ENCODE results near the gene YWHAG.
"Not testable (repeated sequence)": the region's sequence is repeated elsewhere in the genome, so short reads cannot be mapped to it uniquely, and the experiment has no call there.

YWHAG gene

GRCh38 chr7:76383089-76383944 lies 24.5 kb upstream of the YWHAG start:
- FAIRE-seq: no peak
- DNase-seq (ENCODE audit: extremely low spot score, insufficient read length, low read depth): no peak

GRCh38 chr7:76381814-76382213 lies 23.0 kb upstream of the YWHAG start:
- no peak for DNase-seq (ENCODE audit: extremely low spot score, insufficient read length, low read depth)
- FAIRE-seq: no peak

- FAIRE-seq (no peak), DNase-seq (ENCODE audit: extremely low spot score, insufficient read length, low read depth) (no peak)
These were observed 21.8 kb upstream of the YWHAG start for GRCh38 chr7:76380623-76380966.

GRCh38 chr7:76377186-76377918 lies 18.6 kb upstream of the YWHAG start:
- no peak for DNase-seq (ENCODE audit: extremely low spot score, insufficient read length, low read depth)
- no peak for FAIRE-seq

GRCh38 chr7:76375251-76375650 lies 16.5 kb upstream of the YWHAG start:
- DNase-seq (ENCODE audit: extremely low spot score, insufficient read length, low read depth): no peak
- no peak for FAIRE-seq

- DNase-seq (ENCODE audit: extremely low spot score, insufficient read length, low read depth): no peak
- no peak for FAIRE-seq
These were observed 14.4 kb upstream of the YWHAG start for GRCh38 chr7:76372984-76373833.

- DNase-seq (ENCODE audit: extremely low spot score, insufficient read length, low read depth) (no peak), FAIRE-seq (no peak)
These were observed 12.6 kb upstream of the YWHAG start for GRCh38 chr7:76371396-76371795.

GRCh38 chr7:76369018-76369417 lies 10.2 kb upstream of the YWHAG start:
- FAIRE-seq (no peak), DNase-seq (ENCODE audit: extremely low spot score, insufficient read length, low read depth) (no peak)

GRCh38 chr7:76368190-76368589 lies 9.4 kb upstream of the YWHAG start:
- DNase-seq (ENCODE audit: extremely low spot score, insufficient read length, low read depth) (no peak), FAIRE-seq (no peak)

GRCh38 chr7:76364198-76364584 lies 5.4 kb upstream of the YWHAG start:
- FAIRE-seq (no peak), DNase-seq (ENCODE audit: extremely low spot score, insufficient read length, low read depth) (no peak)

- not testable (repeated sequence) for DNase-seq (ENCODE audit: extremely low spot score, insufficient read length, low read depth); FAIRE-seq
These were observed 5.0 kb upstream of the YWHAG start for GRCh38 chr7:76363754-76364153.

GRCh38 chr7:76359978-76360638 lies 1.3 kb upstream of the YWHAG start:
- no peak for FAIRE-seq
- DNase-seq (ENCODE audit: extremely low spot score, insufficient read length, low read depth): no peak

GRCh38 chr7:76359111-76359977 lies 553 bp upstream of the YWHAG start:
- FAIRE-seq (peak; percentile 94), DNase-seq (ENCODE audit: extremely low spot score, insufficient read length, low read depth) (peak; percentile 94)

GRCh38 chr7:76358011-76358480 lies 745 bp downstream of the YWHAG start:
- no peak for DNase-seq (ENCODE audit: extremely low spot score, insufficient read length, low read depth)
- FAIRE-seq: no peak

- FAIRE-seq: no peak
- no peak for DNase-seq (ENCODE audit: extremely low spot score, insufficient read length, low read depth)
These were observed 1.2 kb downstream of the YWHAG start for GRCh38 chr7:76357475-76358010.

- FAIRE-seq: no peak
These were observed 2.0 kb downstream of the YWHAG start for GRCh38 chr7:76356823-76357222.

GRCh38 chr7:76356115-76356514 lies 2.7 kb downstream of the YWHAG start:
- FAIRE-seq: no peak

More at GRCh38 chr7:76356823-76357222, 2.0 kb downstream of the YWHAG start:
- DNase-seq (ENCODE audit: extremely low spot score, insufficient read length, low read depth): no peak

GRCh38 chr7:76354981-76355730 lies 3.6 kb downstream of the YWHAG start:
- FAIRE-seq (no peak), DNase-seq (ENCODE audit: extremely low spot score, insufficient read length, low read depth) (no peak)

More at GRCh38 chr7:76356115-76356514, 2.7 kb downstream of the YWHAG start:
- DNase-seq (ENCODE audit: extremely low spot score, insufficient read length, low read depth): no peak

Data from GM18507 (cell line).